Measurements from ENCODE around the gene SCARB1.

SCARB1 gene

GRCh38 chr12:124835656-124836410 is 27.8 kb downstream of the SCARB1 start:
- Mint-ChIP-seq H3K36me3 (ENCODE audit: insufficient read depth) (no peaks in the 10 kb centered on the region), H3K27me3 (no peaks in the 10 kb centered on the region), H3K27ac (no peak overlapping the region), H3K4me3 (no peak overlapping the region), H3K4me1 (ENCODE audit: low read depth in 2 of 2) (peaks cover 0 to 1% of the 10 kb centered on the region in 2 donors), H3K9me3 (no peaks in the 10 kb centered on the region)
- DNase-seq (no peak), ATAC-seq (replicated peaks) (no peak)

- H3K4me1 Mint-ChIP-seq (ENCODE audit: low read depth in 2 of 2), result peaks cover 0 to 1% of the 10 kb centered on the region in 2 donors
- no peak for ATAC-seq (replicated peaks)
These were observed 28.8 kb downstream of the SCARB1 start for GRCh38 chr12:124834822-124835221.

GRCh38 chr12:124833693-124834122 is 30.0 kb downstream of the SCARB1 start:
- Mint-ChIP-seq H3K36me3 (ENCODE audit: insufficient read depth) (no peaks in the 10 kb centered on the region), H3K9me3 (peaks cover 5 to 9% of the 10 kb centered on the region in 2 donors), H3K4me3 (no peak overlapping the region), H3K4me1 (ENCODE audit: low read depth in 2 of 2) (no peaks in the 10 kb centered on the region), H3K27ac (no peak overlapping the region), H3K27me3 (no peaks in the 10 kb centered on the region)
- no peak for ATAC-seq (replicated peaks)
- DNase-seq, result no peak

More at GRCh38 chr12:124834822-124835221, 28.8 kb downstream of the SCARB1 start:
- Mint-ChIP-seq H3K27me3 (no peaks in the 10 kb centered on the region), H3K27ac (no peak overlapping the region), H3K36me3 (ENCODE audit: insufficient read depth) (no peaks in the 10 kb centered on the region), H3K4me3 (no peak overlapping the region), H3K9me3 (peaks cover under 1 to 3% of the 10 kb centered on the region in 2 donors)
- DNase-seq, result no peak

GRCh38 chr12:124832856-124833255 is 30.8 kb downstream of the SCARB1 start:
- no peak for DNase-seq
- H3K4me1 Mint-ChIP-seq (ENCODE audit: low read depth in 2 of 2), result no peaks in the 10 kb centered on the region
- no peak overlapping the region for H3K4me3 Mint-ChIP-seq
- H3K9me3 Mint-ChIP-seq, result peaks cover 5 to 9% of the 10 kb centered on the region in 2 donors
- ATAC-seq (replicated peaks), result no peak
- H3K27me3 Mint-ChIP-seq, result no peaks in the 10 kb centered on the region
- no peak overlapping the region for H3K27ac Mint-ChIP-seq
- no peaks in the 10 kb centered on the region for H3K36me3 Mint-ChIP-seq (ENCODE audit: insufficient read depth)

GRCh38 chr12:124831590-124831989 is 32.1 kb downstream of the SCARB1 start:
- Mint-ChIP-seq H3K27me3 (no peaks in the 10 kb centered on the region), H3K9me3 (peaks cover 5 to 9% of the 10 kb centered on the region in 2 donors), H3K4me1 (ENCODE audit: low read depth in 2 of 2) (no peaks in the 10 kb centered on the region), H3K27ac (no peak overlapping the region), H3K36me3 (ENCODE audit: insufficient read depth) (no peaks in the 10 kb centered on the region), H3K4me3 (no peak overlapping the region)
- ATAC-seq (replicated peaks), result no peak
- no peak for DNase-seq

GRCh38 chr12:124830306-124830705 is 33.4 kb downstream of the SCARB1 start:
- Mint-ChIP-seq H3K27me3 (no peaks in the 10 kb centered on the region), H3K9me3 (peaks cover 5 to 9% of the 10 kb centered on the region in 2 donors), H3K4me3 (no peak overlapping the region), H3K4me1 (ENCODE audit: low read depth in 2 of 2) (no peaks in the 10 kb centered on the region), H3K36me3 (ENCODE audit: insufficient read depth) (no peaks in the 10 kb centered on the region), H3K27ac (no peak overlapping the region)
- ATAC-seq (replicated peaks), result no peak
- no peak for DNase-seq

GRCh38 chr12:124829708-124830304 is 33.9 kb downstream of the SCARB1 start:
- DNase-seq (no peak), ATAC-seq (replicated peaks) (no peak)
- H3K27me3 Mint-ChIP-seq, result no peaks in the 10 kb centered on the region
- no peaks in the 10 kb centered on the region for H3K4me1 Mint-ChIP-seq (ENCODE audit: low read depth in 2 of 2)
- H3K36me3 Mint-ChIP-seq (ENCODE audit: insufficient read depth), result no peaks in the 10 kb centered on the region
- H3K27ac Mint-ChIP-seq, result no peak overlapping the region
- no peak overlapping the region for H3K4me3 Mint-ChIP-seq
- peaks cover 5 to 9% of the 10 kb centered on the region in 2 donors for H3K9me3 Mint-ChIP-seq

GRCh38 chr12:124829008-124829707 is 34.5 kb downstream of the SCARB1 start:
- ATAC-seq (replicated peaks), result no peak
- Mint-ChIP-seq H3K27ac (no peak overlapping the region), H3K4me1 (ENCODE audit: low read depth in 2 of 2) (no peaks in the 10 kb centered on the region), H3K36me3 (ENCODE audit: insufficient read depth) (no peaks in the 10 kb centered on the region), H3K27me3 (no peaks in the 10 kb centered on the region), H3K4me3 (no peak overlapping the region), H3K9me3 (peaks cover 5 to 9% of the 10 kb centered on the region in 2 donors)
- no peak for DNase-seq

GRCh38 chr12:124828264-124829007 is 35.2 kb downstream of the SCARB1 start:
- Mint-ChIP-seq H3K27ac (peak overlapping the region in 1 of 2 donors; percentile 24), H3K9me3 (peaks cover 5 to 9% of the 10 kb centered on the region in 2 donors), H3K27me3 (no peaks in the 10 kb centered on the region), H3K36me3 (ENCODE audit: insufficient read depth) (no peaks in the 10 kb centered on the region), H3K4me1 (ENCODE audit: low read depth in 2 of 2) (no peaks in the 10 kb centered on the region), H3K4me3 (no peak overlapping the region)
- no peak for ATAC-seq (replicated peaks)
- no peak for DNase-seq

- Mint-ChIP-seq H3K27me3 (no peaks in the 10 kb centered on the region), H3K4me1 (ENCODE audit: low read depth in 2 of 2) (no peaks in the 10 kb centered on the region), H3K27ac (peak overlapping the region in 1 of 2 donors; percentile 3), H3K36me3 (ENCODE audit: insufficient read depth) (no peaks in the 10 kb centered on the region), H3K9me3 (peaks cover 5 to 9% of the 10 kb centered on the region in 2 donors), H3K4me3 (no peak overlapping the region)
- DNase-seq, result no peak
- ATAC-seq (replicated peaks), result no peak
These were observed 36.0 kb downstream of the SCARB1 start for GRCh38 chr12:124827588-124828184.

GRCh38 chr12:124824195-124824594 is 39.5 kb downstream of the SCARB1 start:
- no peak for DNase-seq
- Mint-ChIP-seq H3K27me3 (no peaks in the 10 kb centered on the region), H3K36me3 (ENCODE audit: insufficient read depth) (no peaks in the 10 kb centered on the region), H3K4me3 (no peak overlapping the region), H3K27ac (peak overlapping the region in 1 of 2 donors; percentile 41), H3K9me3 (no peaks in the 10 kb centered on the region), H3K4me1 (ENCODE audit: low read depth in 2 of 2) (no peaks in the 10 kb centered on the region)
- ATAC-seq (replicated peaks), result no peak

GRCh38 chr12:124823272-124823970 is 40.2 kb downstream of the SCARB1 start:
- no peak overlapping the region for H3K27ac Mint-ChIP-seq

More at GRCh38 chr12:124823272-124823970, 40.2 kb downstream of the SCARB1 start:
- no peak for ATAC-seq (replicated peaks)
- no peak for DNase-seq
- H3K27me3 Mint-ChIP-seq, result no peaks in the 10 kb centered on the region
- H3K9me3 Mint-ChIP-seq, result no peaks in the 10 kb centered on the region
- H3K4me3 Mint-ChIP-seq, result no peak overlapping the region
- H3K4me1 Mint-ChIP-seq (ENCODE audit: low read depth in 2 of 2), result no peaks in the 10 kb centered on the region
- no peaks in the 10 kb centered on the region for H3K36me3 Mint-ChIP-seq (ENCODE audit: insufficient read depth)

Data from effector memory CD8-positive, alpha-beta T cell (primary cell).